HG03039 (cell line): ENCODE measurements around the gene MAPRE2.
A peak's percentile ranks its signal among the peaks of the same experiment; 100 is the strongest.

Experiments used
- ATAC-seq: cut with Tn5 transposase; IDR thresholded peaks from one replicate; pipeline ENCODE4 v1.9.1; 2021; ENCODE audit warnings: mild to moderate bottlenecking, moderate library complexity; ENCODE audit not compliant: unreplicated experiment

MAPRE2 gene

DNA sequence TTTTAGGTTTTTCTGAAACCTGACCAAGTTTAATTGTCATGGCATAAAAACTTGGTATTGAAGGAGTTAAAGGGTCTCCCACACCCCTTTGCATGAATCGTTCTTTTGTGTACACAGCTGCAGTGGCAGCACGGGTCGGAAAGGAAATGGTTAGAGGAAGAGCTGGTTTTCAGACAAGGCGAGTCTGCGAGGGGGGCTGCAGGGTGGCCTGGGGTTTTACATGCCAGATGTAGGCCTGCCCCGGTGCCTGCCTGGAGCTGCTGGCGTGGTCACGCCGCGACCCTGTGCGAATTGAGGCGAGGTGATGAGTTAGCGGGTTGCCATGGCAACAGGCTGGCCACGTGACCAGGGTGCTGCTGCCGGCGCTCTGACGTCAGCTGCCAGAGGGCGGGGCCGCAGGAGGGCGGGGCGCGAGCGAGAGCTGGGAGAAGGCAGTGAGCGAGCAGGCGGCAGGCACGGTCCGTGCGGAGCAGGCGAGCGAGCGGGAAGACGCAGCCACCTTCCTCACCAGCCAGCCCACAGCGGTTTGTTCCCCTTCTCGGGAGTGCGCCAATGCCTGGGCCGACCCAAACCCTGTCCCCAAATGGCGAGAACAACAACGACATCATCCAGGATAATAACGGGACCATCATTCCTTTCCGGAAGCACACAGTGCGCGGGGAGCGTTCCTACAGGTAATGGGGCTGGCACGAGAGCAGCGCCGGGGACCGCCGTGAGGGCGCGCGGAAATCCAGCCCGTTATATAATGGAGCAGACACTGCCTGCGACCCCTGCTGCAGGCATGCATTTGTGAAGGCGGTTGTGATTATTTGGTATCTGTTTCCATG is at the start of gene MAPRE2:
Gene MAPRE2 (plus strand): TSS at position 426 of the 827 bp plus-strand sequence. CDS start 127 bp downstream, at position 553.
- ATAC-seq, result peak; percentile 75

- no peak for ATAC-seq
Measured at GRCh38 chr18:34991561-34991960, 49.7 kb upstream of the MAPRE2 start.

DNA sequence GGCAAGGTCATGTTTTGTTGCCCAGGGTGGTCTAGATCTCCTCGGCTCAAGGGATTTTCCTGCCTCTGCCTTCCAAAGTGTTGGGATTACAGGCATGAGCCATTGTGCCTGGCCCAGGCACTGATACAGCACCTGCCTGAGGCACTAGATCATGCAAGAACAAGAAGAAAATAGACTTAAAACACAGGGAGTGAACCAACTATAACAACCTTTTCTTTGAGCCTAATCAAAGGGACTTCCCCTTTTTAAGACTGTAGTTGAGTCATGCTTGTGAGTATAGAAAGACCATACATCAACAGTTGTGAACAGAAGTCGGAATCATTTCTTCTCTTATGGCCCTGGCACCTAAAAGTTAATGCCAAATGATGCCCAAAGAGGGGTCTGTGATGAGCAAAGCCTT is 47.9 kb upstream of the MAPRE2 start:
- ATAC-seq, result no peak

GRCh38 chr18:34995746-34996145 is 45.5 kb upstream of the MAPRE2 start:
- ATAC-seq, result no peak

- ATAC-seq, result no peak
Measured at GRCh38 chr18:34998661-34999060, 42.6 kb upstream of the MAPRE2 start.

- ATAC-seq, result no peak
Measured at GRCh38 chr18:34999756-35000289, 41.4 kb upstream of the MAPRE2 start.

- ATAC-seq, result no peak
Measured at GRCh38 chr18:35000457-35000856, 40.8 kb upstream of the MAPRE2 start.

DNA sequence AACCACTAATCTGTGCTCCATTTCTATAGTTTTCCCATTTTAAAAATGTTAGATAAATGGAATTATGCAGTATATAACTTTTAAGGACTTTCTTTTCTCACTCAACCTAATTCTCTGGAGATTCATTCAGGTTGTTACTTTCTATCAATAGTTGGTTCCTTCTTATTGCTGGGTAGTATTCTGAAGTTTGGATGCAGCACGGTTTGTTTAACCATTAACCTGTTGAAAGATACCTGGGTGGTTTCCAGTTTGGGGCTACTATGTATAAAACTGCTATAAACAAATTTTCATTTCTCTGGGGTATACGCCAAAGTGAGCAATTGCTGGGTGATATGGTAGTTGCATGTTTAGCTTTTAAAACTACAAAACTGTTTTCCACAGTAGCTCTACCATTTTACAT is 39.1 kb upstream of the MAPRE2 start:
- ATAC-seq, result no peak

DNA sequence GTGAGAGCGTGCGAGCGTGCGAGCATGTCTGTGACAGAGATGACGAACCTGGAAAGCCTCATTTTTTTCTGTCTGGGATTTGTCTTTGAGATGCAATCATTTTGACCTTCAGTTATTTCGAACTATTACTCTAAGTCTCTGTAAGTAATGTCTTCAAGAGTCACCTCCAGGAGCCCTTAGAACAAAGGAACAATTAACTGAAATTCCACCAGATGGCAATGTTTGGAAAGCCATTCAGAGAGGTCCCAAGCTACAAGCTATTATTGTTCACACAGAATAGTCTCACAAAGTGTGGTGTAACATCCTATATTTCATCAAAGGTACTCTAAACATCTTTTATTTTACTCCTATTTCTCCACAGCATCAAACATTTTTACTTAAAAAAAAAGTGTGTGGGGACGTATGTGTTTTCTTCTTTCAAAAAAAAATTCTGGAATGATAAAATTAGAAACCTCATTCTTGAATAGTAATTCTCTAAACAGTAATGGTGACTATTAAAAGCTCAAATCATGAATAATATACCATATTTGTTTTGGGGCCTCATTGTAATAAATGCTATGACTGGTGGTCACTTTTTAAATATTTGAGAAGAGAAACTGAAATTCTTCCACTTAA is 35.1 kb upstream of the MAPRE2 start:
- peak; percentile 72 for ATAC-seq

- ATAC-seq, result no peak
Measured at GRCh38 chr18:35010156-35010555, 31.1 kb upstream of the MAPRE2 start.

- no peak for ATAC-seq
Measured at GRCh38 chr18:35010993-35011392, 30.2 kb upstream of the MAPRE2 start.

DNA sequence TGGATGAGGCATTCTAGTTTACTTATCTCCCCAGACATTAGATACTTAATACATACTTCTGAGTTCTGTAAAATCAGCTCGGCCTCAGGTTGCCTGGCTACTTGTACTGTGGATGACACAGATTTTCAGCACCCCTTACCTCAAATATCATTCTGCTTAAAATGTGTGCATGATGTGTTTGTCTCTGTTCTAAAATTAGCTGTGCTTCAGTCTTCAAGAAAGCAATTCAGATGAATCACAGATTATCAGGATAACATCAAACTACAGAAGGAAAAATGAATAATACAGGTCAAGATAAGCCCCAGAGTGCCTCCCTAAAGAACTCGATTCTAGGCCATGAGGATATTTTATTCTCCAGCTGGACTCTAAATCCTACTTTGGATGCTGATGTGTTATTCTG is 21.3 kb upstream of the MAPRE2 start:
- no peak for ATAC-seq

DNA sequence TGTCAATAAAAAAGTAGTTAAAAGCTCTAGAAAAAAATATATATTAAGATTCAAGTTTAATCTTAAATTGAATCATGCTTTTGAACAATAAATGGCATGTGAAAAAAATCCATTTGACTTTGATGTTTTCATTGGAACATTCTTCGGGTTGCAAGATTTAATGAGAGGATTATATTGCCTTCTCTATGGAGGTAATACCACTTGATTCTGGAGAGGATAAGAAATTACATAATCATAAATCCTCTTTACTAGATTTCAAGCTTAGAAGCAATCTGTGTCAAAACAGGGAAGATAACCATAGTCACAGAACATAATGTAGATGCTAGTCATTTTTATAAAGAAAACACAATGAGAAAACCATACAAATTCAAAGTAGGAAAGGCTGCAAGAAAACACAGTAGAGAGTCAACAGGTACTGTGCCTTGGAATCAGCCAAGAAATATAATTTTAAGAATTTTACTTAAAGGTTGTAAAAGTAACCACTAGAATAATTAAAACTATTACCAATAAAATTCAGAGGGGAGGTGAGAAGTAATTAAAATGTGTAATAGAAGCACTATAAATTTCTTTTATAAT is 18.7 kb upstream of the MAPRE2 start:
- ATAC-seq, result no peak

DNA sequence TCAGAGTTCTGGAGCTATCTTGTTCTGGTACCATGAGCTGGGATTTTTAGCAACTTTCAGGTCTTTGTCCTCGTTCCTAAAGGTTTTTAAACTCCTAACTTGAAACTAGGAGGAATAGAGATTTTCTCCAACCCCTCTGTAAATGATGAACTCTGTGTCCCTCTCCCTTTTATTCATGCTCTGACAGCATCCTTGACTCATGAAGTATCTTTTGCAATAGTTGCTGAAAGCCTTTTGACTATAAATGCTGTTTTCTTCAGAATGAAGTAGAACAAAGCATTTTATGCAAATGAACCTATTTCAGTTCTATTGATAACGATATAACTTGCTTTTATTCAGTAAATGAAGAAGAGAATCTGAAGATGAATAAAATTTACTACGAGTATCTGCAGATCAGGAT is 17.0 kb upstream of the MAPRE2 start:
- no peak for ATAC-seq

DNA sequence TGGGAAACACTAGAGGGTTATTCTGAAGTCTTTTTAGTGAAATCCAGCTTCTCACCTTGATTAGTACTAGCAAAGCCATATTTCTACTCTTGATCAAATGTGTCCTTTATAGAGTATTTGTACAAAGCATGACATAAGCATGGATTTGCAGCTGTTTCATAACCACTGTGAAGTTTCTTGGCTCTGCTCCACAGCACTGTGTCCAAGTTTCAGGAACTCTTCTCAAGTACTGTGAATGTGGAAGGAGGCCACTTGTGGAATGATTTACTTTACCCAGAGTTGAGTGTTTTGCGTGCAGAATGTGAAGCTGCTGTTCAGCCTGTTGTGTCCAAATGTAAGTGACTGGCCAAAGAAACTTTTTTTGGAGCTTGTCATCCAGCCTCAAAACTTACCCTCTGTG is 16.2 kb upstream of the MAPRE2 start:
- ATAC-seq, result no peak

- no peak for ATAC-seq
Measured at GRCh38 chr18:35026407-35027061, 14.7 kb upstream of the MAPRE2 start.

GRCh38 chr18:35027206-35027605 is 14.0 kb upstream of the MAPRE2 start:
- ATAC-seq, result no peak

GRCh38 chr18:35028536-35028935 is 12.7 kb upstream of the MAPRE2 start:
- no peak for ATAC-seq

- ATAC-seq, result no peak
Measured at GRCh38 chr18:35029103-35029502, 12.1 kb upstream of the MAPRE2 start.

DNA sequence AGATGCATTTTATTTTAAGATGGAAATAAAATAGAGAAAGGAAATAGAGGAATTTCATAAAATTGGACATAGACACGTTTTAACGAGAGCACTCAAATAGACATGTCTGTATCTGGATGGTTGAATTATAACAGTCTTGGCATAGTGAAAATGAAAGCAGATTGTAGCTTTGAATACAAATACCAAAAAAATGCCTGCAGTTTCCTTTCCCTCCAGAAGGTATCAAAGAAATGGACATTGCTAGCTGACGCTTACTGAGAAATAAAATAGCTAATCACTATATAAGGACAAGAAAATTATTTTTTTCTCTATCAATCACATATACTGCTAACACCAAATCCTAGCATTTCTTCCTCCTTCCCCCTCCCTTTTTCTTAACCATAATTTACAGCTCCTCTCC is 11.4 kb upstream of the MAPRE2 start:
- peak; percentile 73 for ATAC-seq

DNA sequence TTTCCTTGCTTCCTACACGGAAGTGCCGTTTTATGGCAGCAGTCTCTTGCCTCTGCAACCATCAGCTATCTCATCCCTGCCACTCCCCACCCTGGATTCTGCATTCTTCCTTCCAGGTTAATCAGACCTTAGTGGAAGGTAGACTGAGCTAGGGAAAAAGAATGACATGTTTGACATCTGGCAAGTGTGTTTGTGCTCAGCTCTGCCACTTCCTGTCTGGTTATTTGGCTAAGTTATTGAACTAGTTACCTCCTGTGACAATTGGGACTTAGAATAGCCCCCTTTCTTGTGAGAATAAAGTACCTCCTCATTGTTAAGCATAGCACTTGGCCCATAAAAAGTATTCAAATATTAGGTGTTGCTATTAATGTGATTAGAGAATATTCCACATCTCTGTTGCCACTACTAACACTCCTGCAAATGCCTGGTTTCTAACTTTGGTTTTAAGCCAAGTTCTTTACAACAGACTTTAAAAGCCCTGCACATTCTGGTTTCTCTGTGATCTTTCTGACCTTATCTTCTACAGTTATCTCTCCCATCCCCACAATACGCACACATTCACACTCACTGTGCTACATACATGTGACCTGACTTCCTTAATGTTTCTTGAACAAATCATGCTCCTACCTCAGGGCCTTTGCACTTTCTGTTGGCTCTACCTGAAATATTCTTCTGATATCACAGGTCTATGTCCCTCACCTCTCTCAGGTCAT is 10.8 kb upstream of the MAPRE2 start:
- peak; percentile 42 for ATAC-seq
